Measurements from ENCODE around the gene ADCK1. TPM values are rescaled to one million over a fixed set of nuclear protein-coding genes. Genes with fewer than 3 reads are reported as not detected.

Gene ADCK1
- total RNA-seq, 4 donors from 2014 or later, result 4.4 to 9.4 (median 7.5) TPM

DNA sequence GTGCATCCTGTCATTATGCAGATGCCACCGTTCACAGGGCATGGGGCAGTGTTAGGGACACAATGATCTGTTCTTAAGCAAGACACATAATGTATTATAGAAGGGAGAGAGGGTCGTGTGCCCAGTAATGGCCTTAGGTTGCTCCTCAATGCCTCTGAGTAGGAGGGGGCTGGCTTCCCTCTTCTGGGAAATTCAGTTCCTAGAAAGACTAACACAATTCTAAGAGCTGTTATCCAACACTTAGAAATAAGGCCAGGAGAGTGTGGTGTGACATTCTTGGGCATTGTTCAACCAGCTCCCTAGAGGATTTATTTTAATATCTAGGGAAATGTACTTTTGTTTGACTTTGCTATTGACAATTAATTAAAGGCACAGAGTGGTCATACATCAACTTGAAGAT, 118.5 kb downstream of the ADCK1 start:
- no peak overlapping the region for H3K4me3 ChIP-seq
- no peak overlapping the region for H3K27ac ChIP-seq
- TF ChIP-seq EP300 (IDR thresholded peaks at IDR 0.05) (no peak), POLR2A (IDR thresholded peaks at IDR 0.05) (no peak)
- TF ChIP-seq, protein P1, sequence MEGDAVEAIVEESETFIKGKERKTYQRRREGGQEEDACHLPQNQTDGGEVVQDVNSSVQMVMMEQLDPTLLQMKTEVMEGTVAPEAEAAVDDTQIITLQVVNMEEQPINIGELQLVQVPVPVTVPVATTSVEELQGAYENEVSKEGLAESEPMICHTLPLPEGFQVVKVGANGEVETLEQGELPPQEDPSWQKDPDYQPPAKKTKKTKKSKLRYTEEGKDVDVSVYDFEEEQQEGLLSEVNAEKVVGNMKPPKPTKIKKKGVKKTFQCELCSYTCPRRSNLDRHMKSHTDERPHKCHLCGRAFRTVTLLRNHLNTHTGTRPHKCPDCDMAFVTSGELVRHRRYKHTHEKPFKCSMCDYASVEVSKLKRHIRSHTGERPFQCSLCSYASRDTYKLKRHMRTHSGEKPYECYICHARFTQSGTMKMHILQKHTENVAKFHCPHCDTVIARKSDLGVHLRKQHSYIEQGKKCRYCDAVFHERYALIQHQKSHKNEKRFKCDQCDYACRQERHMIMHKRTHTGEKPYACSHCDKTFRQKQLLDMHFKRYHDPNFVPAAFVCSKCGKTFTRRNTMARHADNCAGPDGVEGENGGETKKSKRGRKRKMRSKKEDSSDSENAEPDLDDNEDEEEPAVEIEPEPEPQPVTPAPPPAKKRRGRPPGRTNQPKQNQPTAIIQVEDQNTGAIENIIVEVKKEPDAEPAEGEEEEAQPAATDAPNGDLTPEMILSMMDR (IDR thresholded peaks at IDR 0.05), result no peak
- H3K36me3 ChIP-seq, result peaks cover 0 to 5% (median 0%) of the 10 kb centered on the region in 3 donors
- H3K4me1 ChIP-seq, result no peaks in the 10 kb centered on the region
- DNase-seq (ENCODE audit: low spot score in 2 of 2), result no peak
- H3K9me3 ChIP-seq, result peaks cover 0 to 8% (median 0%) of the 10 kb centered on the region in 4 donors
- no peaks in the 10 kb centered on the region for H3K27me3 ChIP-seq
- WGBS, 2 donors, result 33 to 34% methylated on average over 2 of the region's 2 CpGs

DNA sequence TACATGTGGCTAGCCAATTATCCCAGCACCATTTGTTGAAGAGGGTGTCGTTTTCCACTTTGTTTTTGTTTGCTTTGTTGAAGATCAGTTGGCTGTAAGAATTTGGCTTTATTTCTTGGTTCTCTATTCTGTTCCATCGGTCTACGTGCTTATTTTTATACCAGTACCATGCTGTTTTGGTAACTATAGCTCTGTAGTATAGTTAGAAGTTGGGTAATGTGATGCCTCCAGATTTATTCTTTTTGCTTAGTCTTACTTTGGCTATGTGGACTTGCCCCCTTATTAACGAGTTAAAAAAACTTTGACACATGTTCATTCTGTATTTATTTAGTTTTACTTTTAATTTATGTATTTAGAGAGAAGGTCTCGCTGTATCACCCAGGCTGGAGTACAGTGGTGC, 120.4 kb downstream of the ADCK1 start:
- Histone ChIP-seq H3K4me3 (no peak overlapping the region), H3K27me3 (no peaks in the 10 kb centered on the region), H3K36me3 (peaks cover 0 to 17% (median 0%) of the 10 kb centered on the region in 3 donors), H3K9me3 (peaks cover 0 to 8% (median 0%) of the 10 kb centered on the region in 4 donors), H3K4me1 (no peaks in the 10 kb centered on the region), H3K27ac (no peak overlapping the region)
- 97% methylated on average over 5 of the region's 5 CpGs for WGBS, 2 donors
- TF ChIP-seq, protein P1 (IDR thresholded peaks at IDR 0.05), result no peak
- TF ChIP-seq EP300 (IDR thresholded peaks at IDR 0.05), result no peak
- TF ChIP-seq POLR2A (IDR thresholded peaks at IDR 0.05), result no peak
- DNase-seq (ENCODE audit: low spot score in 2 of 2), result no peak

DNA sequence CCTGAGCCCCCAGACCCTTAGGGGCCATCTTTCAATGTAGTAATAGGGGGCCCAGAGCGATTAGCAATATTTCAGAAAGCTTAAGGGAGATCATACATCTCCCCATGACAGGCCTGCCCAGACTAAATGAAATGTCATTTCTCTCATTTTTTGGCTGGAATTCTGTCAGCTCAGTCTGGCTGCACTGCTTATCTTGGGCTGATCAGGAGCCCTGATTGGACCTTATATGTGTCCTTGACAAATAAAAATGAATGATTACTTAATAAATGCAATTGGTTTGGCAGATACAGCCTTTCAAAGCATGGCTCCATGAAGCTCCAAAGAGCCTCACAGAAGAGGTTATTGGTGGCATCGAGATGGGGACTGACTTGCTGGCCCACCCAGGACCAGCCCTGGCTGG, 121.9 kb downstream of the ADCK1 start:
- Histone ChIP-seq H3K27me3 (no peaks in the 10 kb centered on the region), H3K4me3 (no peak overlapping the region), H3K36me3 (peaks cover 0 to 33% (median 0%) of the 10 kb centered on the region in 3 donors), H3K9me3 (peaks cover 0 to 8% (median 0%) of the 10 kb centered on the region in 4 donors), H3K4me1 (no peaks in the 10 kb centered on the region), H3K27ac (no peak overlapping the region)
- WGBS, 2 donors, result 81 to 82% methylated on average over 2 of the region's 2 CpGs
- no peak for TF ChIP-seq EP300 (IDR thresholded peaks at IDR 0.05)
- TF ChIP-seq POLR2A (IDR thresholded peaks at IDR 0.05), result no peak
- TF ChIP-seq, protein P1 (IDR thresholded peaks at IDR 0.05), result no peak
- no peak for DNase-seq (ENCODE audit: low spot score in 2 of 2)

DNA sequence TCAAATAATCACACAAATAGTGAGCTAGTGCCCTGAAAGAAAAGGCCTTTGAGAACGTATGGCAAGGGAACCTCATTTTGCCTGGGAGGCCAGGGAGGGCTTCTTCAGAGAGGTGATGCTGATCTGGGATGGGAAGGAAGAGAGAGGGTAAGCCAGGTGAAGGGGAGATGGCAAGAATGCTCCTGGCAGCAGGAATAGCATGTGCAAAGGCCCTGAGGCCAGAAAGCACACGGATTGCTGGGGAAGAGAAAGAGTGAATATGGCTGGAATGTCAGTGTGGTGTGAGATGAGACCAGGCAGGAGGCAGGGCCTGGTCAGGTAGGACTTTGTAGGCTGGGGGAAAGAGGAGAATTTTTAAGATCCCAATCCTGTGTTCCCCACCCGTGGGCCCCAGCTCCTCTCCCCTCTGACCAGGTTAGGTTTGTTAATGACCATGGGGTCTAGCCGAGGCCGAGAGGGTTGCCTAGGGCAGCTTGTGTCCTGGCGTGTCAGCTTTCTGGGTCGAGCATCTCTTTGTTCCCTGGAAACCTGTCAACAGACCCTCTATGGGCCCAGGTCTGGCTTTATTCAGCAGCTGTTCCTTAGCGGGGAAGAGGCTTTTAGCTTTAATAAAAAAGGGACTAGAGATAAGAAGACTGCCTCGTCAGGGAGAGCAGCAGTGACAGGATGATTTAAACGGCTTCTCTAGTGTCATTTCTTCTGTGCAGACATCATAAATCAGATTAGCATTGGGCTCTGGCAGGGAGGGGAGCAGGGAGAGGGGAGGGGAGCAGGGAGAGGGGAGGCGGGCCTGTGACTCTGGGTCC, 123.4 kb downstream of the ADCK1 start:
- no peak for DNase-seq (ENCODE audit: low spot score in 2 of 2)
- Histone ChIP-seq H3K9me3 (peaks cover 0 to 8% (median 0%) of the 10 kb centered on the region in 4 donors), H3K4me3 (no peak overlapping the region), H3K4me1 (no peaks in the 10 kb centered on the region), H3K27ac (no peak overlapping the region), H3K27me3 (no peaks in the 10 kb centered on the region), H3K36me3 (peaks cover 0 to 43% (median 0%) of the 10 kb centered on the region in 3 donors)
- 57 to 68% methylated on average over 11 of the region's 11 CpGs for WGBS, 2 donors
- no peak for TF ChIP-seq POLR2A (IDR thresholded peaks at IDR 0.05)

DNA sequence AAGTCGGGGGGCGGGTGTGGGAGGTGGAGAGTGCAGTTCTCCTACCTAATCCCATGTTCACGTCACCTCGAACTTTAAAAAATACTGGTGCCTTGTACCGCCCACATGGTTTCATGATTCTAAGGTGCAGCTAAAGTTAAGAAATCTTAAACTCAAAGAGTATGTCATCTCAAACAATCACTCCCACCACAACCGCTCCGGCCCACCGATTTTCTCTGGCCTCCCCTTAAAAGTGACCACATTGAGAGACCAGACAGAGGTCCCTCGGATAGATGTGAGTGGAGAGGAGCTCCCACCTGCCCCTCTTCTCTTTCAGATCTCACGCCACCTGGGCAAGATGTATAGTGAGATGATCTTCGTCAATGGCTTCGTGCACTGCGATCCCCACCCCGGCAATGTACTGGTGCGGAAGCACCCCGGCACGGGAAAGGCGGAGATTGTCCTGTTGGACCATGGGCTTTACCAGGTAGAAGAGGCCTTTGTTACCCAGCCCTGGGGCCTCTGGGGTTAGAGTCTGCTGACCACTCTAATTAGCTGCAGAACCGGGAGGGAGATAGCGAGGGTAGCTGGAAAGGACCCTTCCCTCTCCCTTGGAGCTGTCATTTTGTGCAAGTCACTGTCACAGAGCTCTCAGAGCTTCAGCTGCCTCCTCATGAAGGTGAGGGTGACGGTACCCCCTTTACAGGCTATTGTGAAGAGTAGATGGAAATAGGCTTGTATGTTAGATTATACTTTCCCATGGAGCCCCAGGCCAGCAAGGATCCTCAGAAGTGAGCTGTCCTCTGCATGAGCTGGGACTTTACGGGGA, 124.4 kb downstream of the ADCK1 start:
- peaks cover 0 to 8% (median 0%) of the 10 kb centered on the region in 4 donors for H3K9me3 ChIP-seq
- peaks cover 0 to 42% (median 0%) of the 10 kb centered on the region in 3 donors for H3K36me3 ChIP-seq
- DNase-seq (ENCODE audit: low spot score in 2 of 2), result no peak
- TF ChIP-seq EP300 (IDR thresholded peaks at IDR 0.05) (no peak), POLR2A (IDR thresholded peaks at IDR 0.05) (no peak)
- TF ChIP-seq, protein P1 (IDR thresholded peaks at IDR 0.05), result no peak
- no peaks in the 10 kb centered on the region for H3K27me3 ChIP-seq
- WGBS, 2 donors, result 91 to 93% methylated on average over 22 of the region's 22 CpGs
- no peak overlapping the region for H3K27ac ChIP-seq
- no peaks in the 10 kb centered on the region for H3K4me1 ChIP-seq
- no peak overlapping the region for H3K4me3 ChIP-seq
